Breast epithelium (tissue), 3 donors: ENCODE data around the gene IFT88.

ENCODE experiments used
- CTCF ChIP-seq, 3 donors: fragments of 450-650 bp; IDR thresholded peaks; one replicate each; pipeline ENCODE4 v1.5.1; 2016 to 2017; ENCODE audit warnings: antibody characterized with exemption in 3 of 3, mild to moderate bottlenecking in 3 of 3, moderate library complexity in 3 of 3
- POLR2A ChIP-seq: fragments of 450-650 bp; IDR thresholded peaks from one replicate; pipeline ENCODE4 v1.6.1; 2016; ENCODE audit warnings: antibody characterized with exemption, mild to moderate bottlenecking, moderate library complexity
- POLR2AphosphoS5 ChIP-seq, 3 donors: sonication (generic); formaldehyde crosslinking; IDR thresholded peaks; one replicate each; pipeline ENCODE4 v1.6.1; 2017; ENCODE audit warnings: antibody characterized with exemption in 3 of 3

GRCh38 chr13:20714161-20714560 is 147.2 kb downstream of the IFT88 start:
- TF ChIP-seq CTCF (IDR thresholded peaks at IDR 0.05) (no peak), POLR2A (no peak), POLR2AphosphoS5 (IDR thresholded peaks at IDR 0.05) (no peak)
